Kidney capillary endothelial cell (primary cell): Measurements from ENCODE around the gene ZBTB7C.

Source experiments
- DNase-seq: peaks from one replicate; pipeline ENCODE4 v3.0.0-alpha.2; 2018; ENCODE audit warnings: low spot score

The ZBTB7C gene

DNA sequence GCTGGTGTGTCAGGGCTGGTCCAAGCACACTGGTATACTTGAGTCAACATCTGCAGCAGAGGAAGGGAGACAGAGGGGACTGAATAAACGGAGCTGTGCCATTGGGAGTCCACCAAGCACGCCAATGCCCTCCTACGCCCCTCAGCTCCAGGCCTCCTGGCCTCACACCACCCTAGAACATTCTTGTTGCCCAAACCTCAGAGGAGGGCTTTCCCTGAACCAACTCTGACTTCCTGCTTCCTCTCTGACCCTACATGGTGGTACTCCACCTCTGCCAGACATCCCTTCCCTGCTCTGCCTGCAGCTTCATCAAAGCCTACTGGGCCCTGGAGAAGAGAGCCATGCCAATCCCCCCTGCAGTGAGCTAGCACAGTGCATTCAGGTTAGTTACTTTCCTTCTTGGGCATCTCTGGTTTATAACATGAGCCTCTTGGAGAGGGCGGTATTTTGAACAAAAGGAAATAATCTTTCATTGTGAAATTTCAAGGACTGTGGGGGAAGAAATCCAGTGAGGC lies 54.4 kb downstream of the ZBTB7C start:
- no peak for DNase-seq

DNA sequence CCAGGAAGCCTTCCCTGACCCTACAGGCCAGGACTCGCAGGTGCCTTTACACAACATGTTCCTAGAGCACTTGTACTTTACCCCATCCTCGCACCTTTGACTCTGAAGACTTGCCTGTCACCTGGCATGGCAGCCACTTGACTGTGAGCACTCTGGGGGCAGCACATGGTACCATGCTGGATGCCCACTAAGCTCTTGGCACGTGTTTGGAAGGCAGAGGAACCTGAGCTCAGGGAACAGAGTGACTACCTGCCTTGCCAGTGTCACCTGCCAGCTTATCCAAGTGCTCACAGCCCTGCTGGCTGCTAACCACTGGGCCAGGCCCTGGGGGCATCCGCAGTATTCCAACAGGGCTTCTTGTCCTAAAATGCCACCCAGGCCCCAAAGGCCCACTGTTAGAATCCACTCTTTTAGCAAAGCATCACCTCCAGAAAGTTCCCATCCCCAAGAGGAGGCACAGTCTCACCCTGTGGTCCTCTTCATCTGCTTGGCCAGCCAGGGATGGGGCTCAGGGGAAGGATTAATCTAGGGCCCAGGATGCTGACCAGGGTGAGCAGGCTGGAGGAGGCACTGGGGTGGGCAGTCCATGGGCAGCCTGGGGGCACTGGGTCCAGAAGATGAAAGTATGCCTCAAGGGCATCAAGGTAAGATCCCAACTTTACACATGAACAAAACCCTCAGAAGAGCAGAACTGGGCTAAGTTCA lies 57.0 kb downstream of the ZBTB7C start:
- no peak for DNase-seq

DNA sequence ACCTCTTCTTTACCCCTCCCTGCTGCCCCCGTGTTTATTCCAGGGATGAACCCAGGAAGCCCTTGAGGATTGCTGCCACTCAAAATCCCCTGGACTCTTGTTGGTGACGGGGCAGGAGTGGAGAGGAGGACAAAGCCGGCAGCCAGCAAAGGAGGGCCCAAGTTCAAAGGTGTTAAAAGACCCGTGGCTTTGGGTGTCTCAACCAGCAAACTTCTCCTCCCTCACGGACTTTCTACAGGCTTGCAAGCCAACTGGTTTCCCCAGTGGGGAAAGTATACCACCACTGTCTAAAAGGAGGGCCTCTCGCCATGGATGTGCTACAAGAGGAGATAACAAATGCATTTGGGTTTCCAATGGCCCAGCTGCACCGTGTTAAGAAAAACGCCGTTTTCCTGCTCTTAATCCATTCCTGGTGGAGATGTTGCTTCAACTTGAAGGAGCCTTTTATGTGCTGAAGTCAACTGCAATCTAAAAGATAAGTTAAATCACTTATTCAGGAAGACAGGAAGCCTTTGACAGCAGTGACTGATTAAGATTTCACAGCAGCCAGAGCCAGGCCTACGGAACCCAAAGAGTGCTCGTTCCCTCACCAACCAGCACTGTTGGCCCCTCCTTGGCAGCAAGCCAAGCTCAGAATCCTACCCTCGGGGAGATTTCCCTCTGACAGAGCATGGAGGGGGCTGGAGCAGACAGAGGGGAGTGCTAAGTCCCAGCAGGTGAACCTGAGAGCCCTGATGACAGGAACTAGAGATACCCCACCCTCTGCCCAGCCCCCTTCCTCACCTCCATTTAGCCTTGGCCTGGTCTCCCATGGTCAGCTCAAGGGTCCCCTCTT lies 57.8 kb downstream of the ZBTB7C start:
- DNase-seq: no peak

DNA sequence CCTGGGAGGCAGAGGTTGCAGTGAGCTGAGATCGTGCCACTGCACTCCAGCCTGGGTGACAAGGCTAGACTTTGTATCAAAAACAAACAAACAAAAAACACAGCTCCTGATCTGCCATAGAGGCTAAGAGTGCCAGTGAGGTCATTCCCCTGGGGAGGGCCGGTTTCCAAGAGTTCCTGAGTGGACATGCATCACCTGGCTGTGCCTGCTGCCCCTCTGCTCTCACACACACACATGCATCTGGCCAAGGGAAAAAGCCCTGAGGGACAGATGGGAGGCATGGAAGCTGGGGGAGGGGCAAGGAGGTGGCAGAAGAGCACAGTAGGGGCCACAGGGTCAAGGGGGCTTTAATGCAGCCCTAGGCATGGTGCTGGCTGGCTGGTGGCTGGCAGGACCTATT lies 60.4 kb downstream of the ZBTB7C start:
- no peak for DNase-seq

DNA sequence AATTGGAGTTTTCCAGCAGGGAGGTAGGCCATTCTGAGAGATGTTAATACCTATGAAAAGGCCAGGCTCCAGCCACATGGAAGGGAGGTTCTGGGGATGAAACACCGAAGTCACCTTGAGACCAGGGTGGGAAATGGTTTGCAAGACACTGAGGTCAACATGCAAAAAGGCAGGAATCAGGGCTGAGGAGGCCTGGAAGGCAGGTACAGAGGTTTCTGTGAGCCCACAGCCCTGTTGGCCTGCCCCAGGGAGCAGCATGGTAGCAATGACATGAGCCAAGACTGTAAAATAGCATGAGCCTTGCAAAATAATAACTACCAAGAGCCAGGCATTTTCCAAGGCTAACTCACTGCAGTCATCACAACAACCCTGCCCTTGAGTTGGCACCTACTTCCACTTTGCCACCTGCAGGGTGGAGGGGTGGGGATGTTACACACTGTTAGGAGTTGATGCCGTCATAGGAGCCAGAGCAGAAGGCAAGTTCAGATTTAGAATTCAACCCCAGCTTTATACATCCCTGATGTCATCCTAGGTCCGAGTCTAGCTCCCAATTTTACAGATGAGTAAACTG lies 61.3 kb downstream of the ZBTB7C start:
- no peak for DNase-seq

DNA sequence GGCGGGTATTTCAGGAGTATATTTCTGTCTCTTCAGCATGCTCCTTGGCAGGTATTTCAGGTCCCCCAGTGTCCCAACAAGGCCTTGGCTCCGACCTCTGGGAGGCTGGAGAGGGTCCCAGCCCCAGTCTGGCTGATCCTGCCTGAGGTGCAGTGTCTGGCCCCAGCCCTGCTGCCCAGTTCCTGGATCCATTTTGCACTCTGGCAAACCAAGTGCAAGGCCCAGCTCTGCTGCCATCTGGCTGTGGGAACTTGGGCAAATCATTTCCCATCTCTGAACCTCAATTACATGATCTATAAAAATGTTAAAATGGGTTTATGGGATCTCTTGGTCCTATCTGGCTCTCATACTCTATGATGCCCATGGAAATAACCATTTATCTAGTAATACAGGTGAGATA lies 63.6 kb downstream of the ZBTB7C start:
- no peak for DNase-seq

DNA sequence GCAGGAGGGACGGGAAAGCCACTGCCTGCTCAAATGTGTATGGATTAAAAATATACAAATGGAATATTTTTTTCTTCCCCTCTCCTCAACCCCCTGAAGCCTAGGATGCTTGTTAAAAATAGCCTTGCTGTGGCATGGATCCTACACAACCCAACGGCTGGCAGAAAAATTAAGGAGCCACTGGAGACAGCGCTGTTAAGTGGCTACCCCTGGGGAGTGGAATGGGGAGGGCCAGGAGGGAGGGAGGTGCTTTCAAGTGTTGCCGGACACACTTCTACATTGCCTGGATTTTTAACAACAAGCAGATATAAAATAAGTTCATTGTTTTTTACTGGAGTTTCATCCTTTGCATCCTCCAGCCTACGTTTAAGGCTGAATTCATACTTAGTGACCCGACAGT lies 66.6 kb downstream of the ZBTB7C start:
- no peak for DNase-seq

DNA sequence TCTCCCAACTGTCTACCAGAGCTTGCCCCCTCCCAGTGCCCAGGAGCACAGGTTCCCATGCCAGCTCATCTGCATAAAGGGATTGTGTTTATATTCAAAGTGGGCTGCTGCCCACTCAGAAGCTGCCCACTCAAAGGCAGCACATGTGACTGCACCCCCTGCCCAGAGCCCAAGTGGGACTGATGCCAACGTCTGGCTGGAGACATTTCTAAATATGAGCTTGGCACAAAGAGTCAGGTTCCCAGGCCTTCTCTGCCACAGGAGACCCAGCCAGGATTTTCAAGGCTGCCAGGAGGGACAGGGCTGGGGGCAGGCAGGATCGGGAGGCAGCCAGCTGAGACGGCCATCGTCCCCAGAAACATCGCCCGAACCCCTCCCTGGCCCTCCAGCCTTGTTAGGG lies 67.1 kb downstream of the ZBTB7C start:
- DNase-seq: no peak

DNA sequence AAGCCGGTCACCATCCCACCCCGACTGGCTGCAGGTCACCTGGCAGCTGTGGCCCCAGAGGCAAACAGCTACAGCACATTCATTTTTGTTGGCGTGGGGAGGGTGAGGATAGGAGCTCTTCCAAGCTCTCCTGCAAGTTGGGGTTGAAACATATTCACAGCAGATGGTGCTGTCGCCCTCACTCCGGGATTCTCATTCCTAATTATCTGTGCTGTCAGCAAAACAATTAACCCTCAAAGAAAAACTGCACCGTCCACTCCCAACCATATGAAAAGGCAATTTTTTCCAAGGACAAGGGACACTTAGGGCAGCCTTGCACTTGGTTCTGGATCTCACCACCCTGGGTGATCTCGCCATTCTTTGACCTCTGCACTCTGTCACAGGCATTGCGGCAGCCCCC lies 68.6 kb downstream of the ZBTB7C start:
- no peak for DNase-seq

DNA sequence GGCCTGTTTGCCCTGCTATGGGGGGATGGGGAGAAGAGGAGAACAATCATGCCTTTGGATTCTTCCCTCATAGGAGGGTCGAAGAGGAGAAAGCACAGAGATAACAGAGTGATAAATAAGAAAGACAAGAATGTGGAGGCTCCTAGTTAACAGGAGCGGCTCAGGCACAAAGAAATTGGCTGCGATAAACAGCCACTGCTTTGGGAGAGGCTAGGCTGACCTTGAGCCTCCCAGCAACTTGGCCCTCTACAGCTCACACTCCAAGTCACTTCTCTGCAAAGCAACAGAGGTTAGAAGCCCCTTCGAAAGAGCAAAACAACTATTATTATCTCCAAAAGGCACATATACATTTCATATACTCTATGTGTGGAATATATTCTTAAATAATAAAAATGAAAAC lies 69.5 kb downstream of the ZBTB7C start:
- no peak for DNase-seq

DNA sequence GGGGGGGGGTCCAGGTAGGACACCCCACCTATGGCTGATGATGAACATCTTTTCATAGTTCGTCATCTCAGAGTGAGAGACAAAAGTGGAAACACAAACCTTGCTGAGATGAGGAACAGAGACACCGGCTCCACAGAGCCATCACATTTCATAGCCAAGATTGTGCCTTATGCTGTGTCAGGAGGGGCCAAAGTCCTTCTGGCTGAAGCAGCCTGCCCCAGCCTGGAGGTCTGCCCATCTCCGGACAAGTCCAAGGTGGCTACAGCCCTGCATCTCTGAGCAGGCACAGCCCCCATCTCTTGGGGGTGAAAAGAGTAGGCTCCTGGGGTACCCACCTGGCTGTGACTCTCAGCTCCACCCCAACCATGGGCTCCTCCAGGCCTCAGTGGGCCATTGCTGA lies 70.3 kb downstream of the ZBTB7C start:
- no peak for DNase-seq

DNA sequence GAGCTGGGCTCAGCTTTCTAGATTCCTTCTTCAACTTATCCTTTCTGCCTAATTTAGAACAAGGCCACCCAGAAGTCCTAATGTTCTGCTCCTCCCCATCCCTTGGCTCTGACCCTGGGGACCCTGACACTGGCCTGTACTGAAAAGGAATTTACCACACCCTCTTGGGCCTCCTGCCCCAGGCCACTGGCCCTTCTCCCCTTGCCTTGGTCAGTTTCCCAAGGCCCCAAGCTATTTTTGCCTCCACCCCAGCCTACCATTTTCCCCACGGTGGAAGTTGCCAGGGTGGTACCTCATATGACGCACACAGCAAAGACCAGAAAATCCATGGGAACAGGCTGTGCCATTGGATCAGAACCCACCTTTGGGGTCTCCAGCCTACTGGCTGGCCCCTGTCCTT lies 72.1 kb downstream of the ZBTB7C start:
- DNase-seq: no peak

DNA sequence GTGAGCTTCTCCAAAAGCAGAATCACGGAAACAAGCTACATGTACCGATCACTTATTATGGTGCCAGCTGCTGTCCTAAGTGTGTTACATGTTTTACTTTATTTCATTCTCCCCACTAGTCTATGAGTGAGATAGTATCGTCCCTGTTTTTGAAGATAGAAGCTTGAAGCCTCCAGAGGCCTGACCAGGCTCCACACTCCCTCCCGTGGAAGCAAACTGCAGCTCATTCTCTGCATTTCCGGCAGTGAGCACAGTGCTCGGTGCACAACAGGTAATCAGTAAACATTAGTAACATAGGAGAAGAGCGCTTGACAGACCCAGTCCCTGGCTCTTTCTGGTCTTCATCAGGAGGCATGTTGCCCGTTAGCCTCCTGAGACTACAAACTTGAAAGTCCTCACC lies 72.9 kb downstream of the ZBTB7C start:
- DNase-seq: no peak

DNA sequence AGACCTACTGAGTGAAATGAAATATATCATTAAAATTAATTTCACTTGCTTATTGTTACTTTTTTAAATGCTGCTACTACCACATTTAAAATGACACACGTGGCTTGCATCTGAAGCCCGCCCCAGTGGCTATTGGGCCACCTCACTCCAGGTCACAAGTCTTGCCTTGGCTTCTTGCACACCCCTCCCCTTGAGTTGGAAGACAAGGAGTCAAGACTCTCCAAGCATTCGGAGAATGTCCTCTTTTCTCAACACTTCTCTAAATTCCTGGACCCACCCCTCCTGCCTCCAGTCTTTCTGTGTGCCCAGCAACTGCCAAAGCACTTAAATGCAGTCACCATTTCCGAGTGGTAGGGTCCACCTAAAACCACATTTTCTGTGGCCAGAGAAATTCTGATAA lies 73.4 kb downstream of the ZBTB7C start:
- no peak for DNase-seq

DNA sequence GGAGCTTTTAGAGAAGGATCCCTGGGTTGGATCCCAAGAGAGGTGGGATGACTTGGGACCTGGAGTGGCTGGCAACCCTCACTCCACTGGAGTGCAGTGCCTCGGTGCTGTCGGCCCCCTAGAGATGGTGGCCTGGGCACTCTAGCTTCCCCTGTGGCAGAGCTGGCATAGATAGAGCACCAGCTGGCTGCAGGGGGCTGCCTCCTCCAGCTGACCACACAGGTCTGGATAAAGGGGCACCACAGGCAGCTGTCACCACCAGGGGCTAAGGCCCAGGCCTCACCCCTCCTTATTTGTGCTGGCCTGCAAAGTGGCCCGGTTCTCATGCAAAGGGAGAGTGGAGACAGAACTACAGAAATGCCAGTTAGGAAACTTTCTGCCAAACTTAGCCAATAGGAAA lies 74.3 kb downstream of the ZBTB7C start:
- no peak for DNase-seq

DNA sequence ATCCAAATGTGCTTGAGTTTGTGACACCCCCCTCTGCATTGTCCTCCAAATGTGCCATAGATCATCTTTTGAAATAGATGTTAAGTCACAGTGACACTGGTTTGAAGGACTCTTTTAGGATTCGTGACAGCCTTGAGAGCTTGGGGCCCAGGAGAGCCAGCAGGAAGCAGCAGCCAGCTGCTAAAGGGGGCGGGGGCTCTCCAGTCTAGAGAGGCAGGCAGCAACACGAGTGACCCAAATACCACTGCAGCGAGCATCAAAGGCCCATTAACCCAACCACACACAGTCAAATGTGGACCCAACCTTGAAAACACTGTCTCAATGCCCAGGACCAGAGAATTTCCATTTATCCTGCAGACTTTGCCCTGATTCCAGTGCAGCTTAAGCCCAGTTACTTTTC lies 75.6 kb downstream of the ZBTB7C start:
- DNase-seq: no peak

DNA sequence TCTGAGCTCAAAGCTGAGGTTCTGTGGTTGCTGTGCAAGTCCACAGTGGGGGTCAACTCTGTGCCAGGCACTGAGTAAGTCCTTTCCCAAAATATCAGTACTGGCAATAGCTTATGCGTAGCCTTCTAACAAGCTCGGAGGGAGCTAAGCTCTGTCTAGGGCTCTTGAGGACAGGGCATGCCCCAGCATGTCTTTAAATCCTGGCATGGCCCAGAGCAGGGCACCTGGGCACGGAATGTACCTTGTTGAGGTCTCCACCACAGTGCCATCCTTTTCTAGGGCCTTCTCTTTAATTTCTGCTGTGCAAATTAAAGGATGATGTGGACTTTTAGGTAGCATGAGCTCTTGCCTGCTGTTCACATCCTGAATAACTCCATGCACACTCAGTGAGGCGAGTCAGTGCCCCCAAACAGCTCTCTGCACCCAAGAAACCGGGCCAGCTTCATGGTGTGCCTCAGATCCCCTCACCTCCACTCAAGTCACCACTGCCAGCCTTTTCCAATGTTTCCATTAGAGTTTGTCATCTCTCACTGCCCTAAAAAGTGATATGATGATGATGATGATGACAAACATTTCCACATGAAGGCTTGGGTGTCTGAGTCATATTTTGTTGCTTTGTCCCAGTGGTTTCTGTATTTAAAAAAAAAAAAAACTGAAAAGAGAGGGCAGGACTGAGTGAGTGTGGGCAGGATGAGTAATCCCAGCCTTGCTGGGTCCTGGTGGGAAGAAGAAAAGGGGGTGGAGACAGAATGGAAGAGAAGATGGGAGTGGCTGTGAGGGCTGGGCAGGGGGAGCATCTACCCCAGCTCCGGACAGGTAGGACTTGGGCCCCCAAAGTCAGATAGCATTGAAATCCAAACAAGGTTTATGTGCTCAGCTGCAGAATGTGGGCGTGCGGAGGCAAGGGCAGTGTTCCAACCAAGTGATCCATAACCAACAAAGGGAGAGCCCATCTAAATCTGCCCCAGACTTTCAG lies 78.9 kb downstream of the ZBTB7C start:
- peak; percentile 45 for DNase-seq

DNA sequence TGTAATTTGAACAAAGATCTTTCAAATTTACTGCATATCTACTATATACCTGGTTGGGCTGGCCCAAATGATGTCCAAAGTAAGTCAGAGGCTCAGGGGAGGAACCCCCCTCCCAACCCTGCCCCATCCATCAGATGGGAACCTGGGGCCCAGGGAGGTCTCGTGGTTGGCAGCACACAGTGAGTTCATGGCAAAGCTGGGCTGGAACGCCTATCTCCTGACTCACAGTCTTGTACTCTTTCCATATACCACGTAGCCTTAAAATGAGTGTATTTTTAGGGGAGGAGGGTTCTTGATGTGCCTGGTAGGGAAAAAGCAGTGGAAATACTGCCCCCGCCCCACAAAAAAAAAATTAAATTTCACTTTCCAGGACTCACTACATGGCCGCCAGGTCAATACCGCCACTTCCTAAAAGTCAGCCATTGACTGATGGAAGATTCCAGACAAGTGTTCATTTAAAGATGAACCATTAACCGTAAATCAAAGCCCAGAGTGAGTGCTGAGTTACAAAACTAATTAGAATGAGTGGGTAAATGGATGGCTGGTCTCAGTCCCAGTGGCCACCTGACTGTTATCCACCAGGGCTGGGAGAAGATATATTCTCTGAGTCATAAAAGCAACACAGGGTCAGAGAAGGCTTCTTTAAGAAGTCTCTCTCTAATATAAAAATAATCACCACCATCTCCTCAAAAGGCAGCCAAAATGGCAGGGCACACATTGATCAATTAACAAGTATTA lies 80.5 kb downstream of the ZBTB7C start:
- no peak for DNase-seq

DNA sequence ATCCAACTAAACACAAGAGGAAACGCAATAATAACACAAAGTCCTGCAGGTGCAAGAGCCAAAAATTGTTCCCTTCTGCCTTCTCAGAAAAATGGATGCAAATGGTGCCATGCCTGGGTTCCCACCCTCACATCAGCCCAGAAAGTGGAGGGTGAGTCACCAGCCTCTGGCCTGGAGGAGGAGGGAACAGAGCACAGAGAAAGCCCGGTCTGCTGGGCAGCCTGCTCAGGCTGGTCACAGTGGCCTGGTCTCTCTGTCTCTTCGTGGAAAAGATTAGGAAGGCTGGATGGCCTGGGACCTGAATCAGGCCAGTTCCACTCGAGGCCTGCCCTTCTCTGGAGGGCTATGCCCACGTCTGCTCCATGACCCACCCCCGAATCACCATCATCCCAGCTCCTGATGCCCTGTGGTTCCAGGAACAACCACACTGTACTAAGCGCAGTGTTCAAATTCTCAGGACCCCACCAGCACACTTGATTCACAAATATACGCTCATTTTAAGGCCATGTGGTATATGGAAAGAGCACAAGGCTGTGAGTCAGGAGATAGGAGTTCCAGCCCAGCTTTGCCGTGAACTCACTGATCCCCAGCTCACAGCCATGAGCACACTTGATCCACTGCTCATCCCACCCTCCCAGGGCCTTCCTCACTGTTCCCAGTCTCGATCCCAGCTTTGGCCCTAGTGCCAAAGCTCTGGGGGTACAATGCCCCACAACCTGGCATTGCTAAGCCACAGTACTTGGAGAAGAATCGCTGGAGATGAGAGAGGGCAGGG lies 82.1 kb downstream of the ZBTB7C start:
- no peak for DNase-seq

DNA sequence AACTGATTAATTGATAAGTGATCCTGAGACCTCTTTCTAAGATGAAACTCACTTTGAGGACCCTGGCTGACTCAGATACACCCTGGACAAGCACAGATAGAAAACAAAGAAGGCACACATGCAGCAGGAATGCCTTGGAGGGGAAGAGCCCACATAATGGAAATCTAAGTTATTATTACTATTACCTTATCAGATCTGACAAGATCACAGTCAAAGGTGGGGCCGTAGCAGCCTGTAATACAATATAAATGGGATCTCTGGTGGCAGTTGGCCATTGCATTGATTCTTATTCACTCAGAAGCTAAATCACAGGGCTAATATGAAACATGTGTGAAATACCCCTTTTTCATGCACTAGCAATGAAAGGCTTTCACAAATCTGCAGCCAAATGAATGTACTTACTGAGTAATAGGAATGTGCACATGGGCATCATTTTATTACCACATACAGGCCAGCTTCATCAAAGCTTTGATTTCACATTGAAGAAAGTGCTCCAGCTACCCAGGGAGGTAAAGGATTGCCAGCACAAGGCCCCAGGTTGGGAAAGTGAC lies 84.0 kb downstream of the ZBTB7C start:
- DNase-seq: no peak
